ENCODE data around the gene ATP7B. TPM values are rescaled to one million over a fixed set of nuclear protein-coding genes. Genes with fewer than 3 reads are reported as not detected.
A peak's percentile ranks its signal among the peaks of the same experiment; 100 is the strongest.

ATP7B gene
- total and polyA plus RNA-seq, 7 donors: 0.60 to 8.1 (median 5.0) TPM

GRCh38 chr13:51937320-51938290 lies 73.6 kb downstream of the ATP7B start:
- no peak overlapping the region for H3K27ac ChIP-seq
- H3K27me3 ChIP-seq: no peaks in the 10 kb centered on the region
- no peak for DNase-seq
- no peak for TF ChIP-seq POLR2AphosphoS5 (IDR thresholded peaks at IDR 0.05)
- TF ChIP-seq CTCF (IDR thresholded peaks at IDR 0.05): no peak
- intact Hi-C loops (cut with DNase I): no loop called here
- no peaks in the 10 kb centered on the region for H3K4me1 ChIP-seq
- no peaks in the 10 kb centered on the region for H3K9me3 ChIP-seq
- H3K36me3 ChIP-seq: peaks cover 0 to 50% (median 0%) of the 10 kb centered on the region in 4 donors
- H3K4me3 ChIP-seq: no peak overlapping the region
- WGBS, 2 donors: 82 to 94% methylated on average over 22 of the region's 22 CpGs

- DNase-seq: no peak
- 51 to 77% methylated on average over 14 of the region's 14 CpGs for WGBS, 2 donors
- Histone ChIP-seq H3K9me3 (no peaks in the 10 kb centered on the region), H3K4me1 (no peaks in the 10 kb centered on the region), H3K27ac (no peak overlapping the region), H3K36me3 (peaks cover 0 to 39% (median 0%) of the 10 kb centered on the region in 4 donors), H3K27me3 (no peaks in the 10 kb centered on the region), H3K4me3 (no peak overlapping the region)
- intact Hi-C loops (cut with DNase I): no loop called here
- TF ChIP-seq EP300 (IDR thresholded peaks at IDR 0.05) (no peak), POLR2AphosphoS5 (IDR thresholded peaks at IDR 0.05) (no peak), CTCF (IDR thresholded peaks at IDR 0.05) (peak in 2 of 4 experiments; percentile 14 to 25), POLR2A (IDR thresholded peaks at IDR 0.05) (no peak)
Observed at GRCh38 chr13:51935326-51936171, 75.7 kb downstream of the ATP7B start.

DNA sequence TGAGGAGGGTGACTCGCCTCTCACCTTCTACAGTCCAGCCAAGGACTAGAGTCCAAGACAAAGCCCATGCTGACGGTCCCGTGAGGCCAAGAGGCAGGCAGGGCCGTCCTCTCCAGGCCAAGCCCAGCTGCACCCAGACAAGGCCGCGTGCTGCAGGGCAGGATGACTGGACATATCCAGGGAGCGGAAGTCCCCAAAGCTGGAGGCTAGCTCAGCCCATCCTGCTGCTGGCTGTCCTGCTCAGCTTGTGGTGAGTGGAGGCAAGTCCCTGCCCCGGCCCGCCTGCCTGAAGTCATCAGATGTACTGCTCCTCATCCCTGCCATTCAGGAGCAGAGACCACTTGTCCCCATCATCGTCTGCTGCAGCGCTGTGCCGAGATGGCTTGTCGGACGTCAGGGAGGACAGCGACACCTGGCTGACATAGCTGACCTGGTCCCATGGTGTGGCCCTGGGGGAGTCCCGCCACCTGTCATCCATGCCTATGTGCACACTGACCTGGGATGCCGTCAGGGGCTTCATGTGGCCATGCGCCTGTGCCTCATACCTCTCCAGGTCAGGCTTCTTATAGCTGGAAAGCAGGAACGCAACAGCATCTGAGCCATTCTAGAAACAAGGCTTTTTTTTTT lies 76.7 kb downstream of the ATP7B start:
- Histone ChIP-seq H3K27me3 (no peaks in the 10 kb centered on the region), H3K27ac (no peak overlapping the region), H3K36me3 (peaks cover 0 to 37% (median 0%) of the 10 kb centered on the region in 4 donors), H3K4me1 (no peaks in the 10 kb centered on the region), H3K9me3 (no peaks in the 10 kb centered on the region), H3K4me3 (no peak overlapping the region)
- intact Hi-C loops (cut with DNase I): loop anchor here (5.0 kb wide), 1 partner anchor 193 kb away; the partner anchor contains the start of gene NEK5
- DNase-seq: no peak
- TF ChIP-seq EP300 (IDR thresholded peaks at IDR 0.05) (no peak), POLR2A (IDR thresholded peaks at IDR 0.05) (no peak), CTCF (IDR thresholded peaks at IDR 0.05) (no peak), POLR2AphosphoS5 (IDR thresholded peaks at IDR 0.05) (no peak)
- 94 to 95% methylated on average over 19 of the region's 19 CpGs for WGBS, 2 donors

DNA sequence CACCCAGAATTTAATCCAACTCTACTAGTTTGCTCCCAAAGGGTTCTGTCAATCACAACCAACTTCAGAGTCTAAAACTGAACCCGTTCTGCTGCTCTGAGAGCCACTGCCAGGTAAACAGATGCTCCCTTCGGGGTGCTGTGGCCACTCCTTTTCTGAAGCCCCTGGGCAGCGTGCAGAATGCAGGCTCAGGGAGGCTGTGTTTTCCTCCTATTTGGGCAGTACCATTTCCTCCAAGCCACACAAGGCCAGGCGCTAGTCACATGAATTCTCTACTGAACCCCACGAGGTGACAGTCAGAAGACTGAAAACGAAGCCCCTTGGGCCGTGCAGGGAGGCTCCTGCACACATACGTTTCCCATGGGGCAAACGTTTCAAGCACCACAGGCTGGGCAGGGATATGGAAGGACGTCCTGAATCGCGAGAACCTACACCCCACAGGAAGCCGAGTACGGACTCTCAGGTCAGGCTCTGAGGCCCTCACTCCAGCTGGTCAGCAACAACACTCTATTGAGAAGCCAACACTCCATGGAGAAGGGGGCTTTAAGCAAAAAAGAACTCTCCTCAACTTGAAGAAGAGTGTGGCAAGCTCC lies 77.7 kb downstream of the ATP7B start:
- DNase-seq: no peak
- H3K27me3 ChIP-seq: no peaks in the 10 kb centered on the region
- H3K27ac ChIP-seq: no peak overlapping the region
- TF ChIP-seq CTCF (IDR thresholded peaks at IDR 0.05): no peak
- TF ChIP-seq POLR2AphosphoS5 (IDR thresholded peaks at IDR 0.05): no peak
- no peak for TF ChIP-seq EP300 (IDR thresholded peaks at IDR 0.05)
- no peak for TF ChIP-seq POLR2A (IDR thresholded peaks at IDR 0.05)
- no peaks in the 10 kb centered on the region for H3K9me3 ChIP-seq
- H3K36me3 ChIP-seq: peaks cover 0 to 28% (median 0%) of the 10 kb centered on the region in 4 donors
- no peak overlapping the region for H3K4me3 ChIP-seq
- 87 to 90% methylated on average over 14 of the region's 14 CpGs for WGBS, 2 donors
- H3K4me1 ChIP-seq: no peaks in the 10 kb centered on the region
- intact Hi-C loops (cut with DNase I): loop anchor here (5.0 kb wide), 1 partner anchor 194 kb away; the partner anchor contains the start of gene NEK5
